ENCODE results near the gene SIRT1. TPM values are rescaled to one million over a fixed set of nuclear protein-coding genes. Genes with fewer than 3 reads are reported as not detected.

The SIRT1 gene
- total and polyA plus RNA-seq, 10 of the 15 experiments (the other 5 are each of a cell fraction or from before 2014, with no cell fraction given), result 3.6 to 14.2 (median 10.2) TPM

GRCh38 chr10:67935223-67935622 lies 50.8 kb downstream of the SIRT1 start (continued):
- TF ChIP-seq GATAD2B (conservative IDR thresholded peaks at IDR 0.05; ENCODE audit: low read depth), result no peak

DNA sequence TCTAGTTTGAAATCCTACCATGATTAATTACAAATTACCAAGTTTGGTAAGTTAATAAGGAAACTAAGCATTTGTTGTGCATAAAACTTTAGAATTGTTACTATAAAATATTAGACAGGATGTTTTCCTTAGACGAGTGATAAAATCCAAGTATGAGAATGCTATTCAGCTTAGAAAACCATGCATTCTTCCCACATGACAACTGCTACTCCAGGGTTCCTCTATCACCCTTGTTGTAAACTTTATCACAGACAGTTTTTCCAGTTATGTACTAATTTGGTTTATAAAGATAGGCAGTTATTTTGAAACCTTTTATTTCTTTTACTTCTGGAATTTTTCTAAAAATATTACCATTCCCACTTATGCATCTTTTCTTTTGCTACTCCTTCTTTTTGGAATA lies 52.0 kb downstream of the SIRT1 start:
- 89% methylated on average over 1 of the region's 1 CpG for WGBS (ENCODE audit: insufficient coverage, insufficient replicate concordance, low lambda C conversion rate, missing lambda C conversion rate)
- no TSS peak for BruUV-seq (replicated peaks)
- peaks cover 0 to 7% of the 10 kb centered on the region in 2 experiments; a peak in 2 of 4 replicates for H3K36me3 ChIP-seq (ENCODE audit: control insufficient read depth in 2 of 2, insufficient read depth in 2 of 2, low read length in 1 of 2)
- H3K4me2 ChIP-seq (ENCODE audit: control insufficient read depth, insufficient read depth), result no peak overlapping the region
- no peak overlapping the region for H3K4me3 ChIP-seq
- FAIRE-seq (no peak), DNase-seq (ENCODE audit: low read depth, low spot score) (no peak), ATAC-seq (no peak)
- intact Hi-C loops (cut with micrococcal nuclease; ENCODE audit: unreplicated experiment), result no loop called here
- in situ Hi-C loops (cut with MboI), result no loop called here
- no peaks in the 10 kb centered on the region for H3K9me3 ChIP-seq (replicated peaks; ENCODE audit: control insufficient read depth, insufficient read depth, low read length)
- no peak overlapping the region for H2AFZ ChIP-seq (ENCODE audit: control insufficient read depth, low read depth, low read length)
- H4K20me1 ChIP-seq (ENCODE audit: control insufficient read depth, insufficient read depth), result no peaks in the 10 kb centered on the region
- H3K27me3 ChIP-seq (replicated peaks in 1 of 2; ENCODE audit: control insufficient read depth in 2 of 2, insufficient read depth in 2 of 2, low read length in 1 of 2), result no peaks in the 10 kb centered on the region
- H3K4me1 ChIP-seq (ENCODE audit: control insufficient read depth, insufficient read depth, low read length), result no peaks in the 10 kb centered on the region
- TF ChIP-seq, protein P1, sequence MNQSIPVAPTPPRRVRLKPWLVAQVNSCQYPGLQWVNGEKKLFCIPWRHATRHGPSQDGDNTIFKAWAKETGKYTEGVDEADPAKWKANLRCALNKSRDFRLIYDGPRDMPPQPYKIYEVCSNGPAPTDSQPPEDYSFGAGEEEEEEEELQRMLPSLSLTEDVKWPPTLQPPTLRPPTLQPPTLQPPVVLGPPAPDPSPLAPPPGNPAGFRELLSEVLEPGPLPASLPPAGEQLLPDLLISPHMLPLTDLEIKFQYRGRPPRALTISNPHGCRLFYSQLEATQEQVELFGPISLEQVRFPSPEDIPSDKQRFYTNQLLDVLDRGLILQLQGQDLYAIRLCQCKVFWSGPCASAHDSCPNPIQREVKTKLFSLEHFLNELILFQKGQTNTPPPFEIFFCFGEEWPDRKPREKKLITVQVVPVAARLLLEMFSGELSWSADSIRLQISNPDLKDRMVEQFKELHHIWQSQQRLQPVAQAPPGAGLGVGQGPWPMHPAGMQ (IDR thresholded peaks at IDR 0.05; ENCODE audit: borderline replicate concordance), result no peak
- TF ChIP-seq BRCA1 (IDR thresholded peaks at IDR 0.05; ENCODE audit: low read depth, low read length), result no peak
- no peak for TF ChIP-seq SPI1 (IDR thresholded peaks at IDR 0.05; ENCODE audit: borderline replicate concordance, insufficient read depth, low read depth, low read length)
- TF ChIP-seq HSF1 (IDR thresholded peaks at IDR 0.05; ENCODE audit: low read depth, low read length), result no peak
- no peak for TF ChIP-seq PAX5 (IDR thresholded peaks at IDR 0.05; ENCODE audit: borderline replicate concordance, low read depth, low read length)
- TF ChIP-seq CUX1 (IDR thresholded peaks at IDR 0.05; ENCODE audit: insufficient replicate concordance, low read depth, low read length), result no peak
- TF ChIP-seq NFIC (IDR thresholded peaks at IDR 0.05; ENCODE audit: low read depth, low read length), result no peak
- TF ChIP-seq, protein P2, sequence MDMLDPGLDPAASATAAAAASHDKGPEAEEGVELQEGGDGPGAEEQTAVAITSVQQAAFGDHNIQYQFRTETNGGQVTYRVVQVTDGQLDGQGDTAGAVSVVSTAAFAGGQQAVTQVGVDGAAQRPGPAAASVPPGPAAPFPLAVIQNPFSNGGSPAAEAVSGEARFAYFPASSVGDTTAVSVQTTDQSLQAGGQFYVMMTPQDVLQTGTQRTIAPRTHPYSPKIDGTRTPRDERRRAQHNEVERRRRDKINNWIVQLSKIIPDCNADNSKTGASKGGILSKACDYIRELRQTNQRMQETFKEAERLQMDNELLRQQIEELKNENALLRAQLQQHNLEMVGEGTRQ (IDR thresholded peaks at IDR 0.05; ENCODE audit: borderline replicate concordance, low read depth, low read length), result no peak
- TF ChIP-seq HCFC1 (IDR thresholded peaks at IDR 0.05; ENCODE audit: low read length), result no peak
- no peak for TF ChIP-seq SIN3A (IDR thresholded peaks at IDR 0.05; ENCODE audit: low read depth, low read length)
- no peak for TF ChIP-seq FOXK2 (IDR thresholded peaks at IDR 0.05)
- POLR2A ChIA-PET, result no interaction called here
- SMC1A ChIA-PET (ENCODE audit: uncharacterized antibody, unreplicated experiment), result interaction anchor here (0.7 to 1.9 kb wide), 3 partner anchors 9 to 24 kb away, joined by 3 to 5 read pairs (median 3); no protein-coding TSS in a partner anchor
- no peak overlapping the region for H3K9ac ChIP-seq (ENCODE audit: control insufficient read depth, insufficient read depth, low read length)
- no peaks in the 10 kb centered on the region for H3K79me2 ChIP-seq (ENCODE audit: control insufficient read depth, insufficient read depth, low read length)
- CTCF ChIA-PET, result interaction anchor here (0.6 kb wide), 1 partner anchor 470 kb away, joined by 3 read pairs; the partner anchor contains the start of gene RUFY2
- RAD21 ChIA-PET (ENCODE audit: unreplicated experiment), result no interaction called here
- no peak overlapping the region for H3K27ac ChIP-seq (ENCODE audit: control insufficient read depth, insufficient read depth)
